HepG2 (cell line): ENCODE measurements around the gene HLCS. TPM values are rescaled to one million over a fixed set of nuclear protein-coding genes. Genes with fewer than 3 reads are reported as not detected.
A peak's percentile ranks its signal among the peaks of the same experiment; 100 is the strongest.

ENCODE experiments used
- ARID2 ChIP-seq: sonication (generic); formaldehyde crosslinking; IDR thresholded peaks from 2 replicates; pipeline ENCODE4 v1.8.1; 2022; ENCODE audit warnings: mild to moderate bottlenecking, missing genetic modification reagents, borderline replicate concordance
- CREM ChIP-seq, 2 experiments: sonication (generic) in 1 of 2; formaldehyde crosslinking in 1 of 2; IDR thresholded peaks; 2 replicates each; pipeline versions ENCODE4 v1.4.0 to v1.6.1; 2016 to 2020; ENCODE audit warnings: antibody characterized with exemption in 1 of 2, mild to moderate bottlenecking in 1 of 2, missing genetic modification reagents in 1 of 2
- HCFC1 ChIP-seq: fragments of 150-350 bp; IDR thresholded peaks from 2 replicates; pipeline ENCODE4 v1.6.1; 2014; ENCODE audit warnings: low read depth, low read length
- HNRNPL ChIP-seq: fragments of 200-400 bp; formaldehyde crosslinking; IDR thresholded peaks from 2 replicates; pipeline ENCODE4 v1.6.1; 2017; ENCODE audit warnings: mild to moderate bottlenecking, low read depth, low read length
- IKZF4 ChIP-seq: sonication (generic); formaldehyde crosslinking; IDR thresholded peaks from 2 replicates; pipeline ENCODE4 v1.5.1; 2020; ENCODE audit warnings: borderline replicate concordance, mild to moderate bottlenecking, low read depth, missing genetic modification reagents; ENCODE audit errors: not compliant biosample characterization
- IRX3 ChIP-seq: sonication (generic); formaldehyde crosslinking; IDR thresholded peaks from 2 replicates; pipeline ENCODE4 v1.8.1; 2023; ENCODE audit warnings: mild to moderate bottlenecking, low read depth, missing genetic modification reagents, borderline replicate concordance
- NFE2L2 ChIP-seq: fragments of 150-350 bp; IDR thresholded peaks from 2 replicates; pipeline ENCODE4 v1.6.1; 2014; ENCODE audit warnings: low read length
- NR2F6 ChIP-seq, 2 experiments: IDR thresholded peaks; 2 replicates each; pipeline ENCODE4 v1.6.1; 2016; ENCODE audit warnings: antibody characterized with exemption in 1 of 2, mild to moderate bottlenecking in 1 of 2
- PHB2 ChIP-seq: fragments of 450-650 bp; IDR thresholded peaks from 2 replicates; pipeline ENCODE4 v1.6.1; 2018; ENCODE audit not compliant: partially characterized antibody
- SOX6 ChIP-seq, 2 experiments: fragments of 450-650 bp in 1 of 2; sonication (generic) in 1 of 2; formaldehyde crosslinking in 1 of 2; IDR thresholded peaks; 2 replicates each; pipeline versions ENCODE4 v1.4.0 to v1.6.1; 2017 to 2020; ENCODE audit warnings: antibody characterized with exemption in 1 of 2, mild to moderate bottlenecking in 1 of 2, missing genetic modification reagents in 1 of 2
- ZBTB20 ChIP-seq: sonication (generic); formaldehyde crosslinking; IDR thresholded peaks from 2 replicates; pipeline ENCODE4 v1.8.1; 2023; ENCODE audit warnings: missing genetic modification reagents, low read depth, mild to moderate bottlenecking, borderline replicate concordance
- ZC3H4 ChIP-seq: sonication (generic); formaldehyde crosslinking; IDR thresholded peaks from 2 replicates; pipeline ENCODE4 v1.4.0; 2020; ENCODE audit warnings: missing genetic modification reagents, borderline replicate concordance
- ZNF20 ChIP-seq: sonication (generic); formaldehyde crosslinking; IDR thresholded peaks from 2 replicates; pipeline ENCODE4 v1.4.0; 2020; ENCODE audit warnings: mild to moderate bottlenecking, moderate library complexity, missing genetic modification reagents
- ZNF34 ChIP-seq: sonication (generic); formaldehyde crosslinking; IDR thresholded peaks from 2 replicates; pipeline ENCODE4 v1.4.0; 2020; ENCODE audit warnings: mild to moderate bottlenecking, missing genetic modification reagents, borderline replicate concordance
- ZNF552 ChIP-seq: sonication (generic); formaldehyde crosslinking; IDR thresholded peaks from 2 replicates; pipeline ENCODE4 v1.9.0; 2022; ENCODE audit warnings: missing genetic modification reagents, mild to moderate bottlenecking, borderline replicate concordance
- ZNF619 ChIP-seq: sonication (generic); formaldehyde crosslinking; IDR thresholded peaks from 2 replicates; pipeline ENCODE4 v1.4.0; 2020; ENCODE audit warnings: mild to moderate bottlenecking, missing genetic modification reagents
- ZNF629 ChIP-seq: sonication (generic); formaldehyde crosslinking; conservative IDR thresholded peaks from 2 replicates; pipeline ENCODE4 v1.5.0; 2020; ENCODE audit warnings: missing genetic modification reagents
- ZNF781 ChIP-seq: sonication (generic); formaldehyde crosslinking; IDR thresholded peaks from 2 replicates; pipeline ENCODE4 v1.5.1; 2020; ENCODE audit warnings: borderline replicate concordance, mild to moderate bottlenecking, missing genetic modification reagents; ENCODE audit errors: not compliant biosample characterization
- ZSCAN22 ChIP-seq: sonication (generic); formaldehyde crosslinking; IDR thresholded peaks from 2 replicates; pipeline ENCODE4 v1.4.0; 2020; ENCODE audit warnings: mild to moderate bottlenecking, missing genetic modification reagents
- polyA plus RNA-seq, 8 experiments: library from polyadenylated mRNA; depleted of rRNA in 3 of 8; stranded (reverse) in 7 of 8; unstranded in 1 of 8; fragments of >200 nt; fragmentation: Illumina TruSeq in 4 of 8; extraction: Trizol in 4 of 8; gene quantifications; 2 replicates each; pipeline versions ENCODE4 v1.2.1 to v1.2.3, GENCODE V29; 2011 to 2016; ENCODE audit warnings: low read depth in 4 of 8, missing spikeins in 1 of 8, mixed read lengths in 1 of 8; ENCODE audit not compliant: insufficient read depth in 1 of 8
- total RNA-seq, 5 experiments: library from RNA; depleted of rRNA; stranded (reverse); fragments of >200 nt; fragmentation: Illumina TruSeq; extraction: Trizol; gene quantifications; 2 replicates each; pipeline ENCODE4 v1.2.3, GENCODE V29; 2016; ENCODE audit warnings: low read depth in 1 of 5
- TF ChIP-seq, protein P1 (sequence below): sonication (generic); formaldehyde crosslinking; IDR thresholded peaks from 2 replicates; pipeline ENCODE4 v1.4.0; 2020; ENCODE audit warnings: missing genetic modification reagents

The HLCS gene
- total and polyA plus RNA-seq, 2 of the 13 experiments (the other 11 are each of a cell fraction or from before 2014, with no cell fraction given): 7.9 to 12.3 TPM

- TF ChIP-seq HCFC1 (no peak), PHB2 (no peak), ZNF34 (no peak), ZBTB20 (CRISPR knock-in tag) (peak; percentile 31; the same call in 1 of the 2 replicates), SOX6 (IDR thresholded peaks at IDR 0.05) (no peak), SOX6 (CRISPR knock-in tag; IDR thresholded peaks at IDR 0.05) (peak; percentile 41), ZNF629 (CRISPR knock-in tag) (no peak), ZNF20 (CRISPR knock-in tag) (0 out of 2 replicates have a peak, but pooled peaks have one; percentile 66), ZNF781 (peak; percentile 22), NFE2L2 (no peak), ARID2 (CRISPR knock-in tag) (0 out of 2 replicates have a peak, but pooled peaks have one; percentile 43), CREM (IDR thresholded peaks at IDR 0.05) (no peak), CREM (CRISPR knock-in tag; IDR thresholded peaks at IDR 0.05) (no peak), ZNF619 (CRISPR knock-in tag) (0 out of 2 replicates have a peak, but pooled peaks have one; percentile 36), IKZF4 (no peak), IRX3 (CRISPR knock-in tag) (0 out of 2 replicates have a peak, but pooled peaks have one; percentile 59), ZSCAN22 (0 out of 2 replicates have a peak, but pooled peaks have one; percentile 27), NR2F6 (IDR thresholded peaks at IDR 0.05) (no peak), NR2F6 (CRISPR knock-in tag; IDR thresholded peaks at IDR 0.05) (no peak), ZNF552 (no peak), HNRNPL (no peak), ZC3H4 (no peak)
- TF ChIP-seq, protein P1, sequence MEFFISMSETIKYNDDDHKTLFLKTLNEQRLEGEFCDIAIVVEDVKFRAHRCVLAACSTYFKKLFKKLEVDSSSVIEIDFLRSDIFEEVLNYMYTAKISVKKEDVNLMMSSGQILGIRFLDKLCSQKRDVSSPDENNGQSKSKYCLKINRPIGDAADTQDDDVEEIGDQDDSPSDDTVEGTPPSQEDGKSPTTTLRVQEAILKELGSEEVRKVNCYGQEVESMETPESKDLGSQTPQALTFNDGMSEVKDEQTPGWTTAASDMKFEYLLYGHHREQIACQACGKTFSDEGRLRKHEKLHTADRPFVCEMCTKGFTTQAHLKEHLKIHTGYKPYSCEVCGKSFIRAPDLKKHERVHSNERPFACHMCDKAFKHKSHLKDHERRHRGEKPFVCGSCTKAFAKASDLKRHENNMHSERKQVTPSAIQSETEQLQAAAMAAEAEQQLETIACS (CRISPR knock-in tag): peak; percentile 66
These were observed at the start of gene HLCS (continued) for GRCh38 chr21:36966066-36966820.
